IMR-90 (cell line): ENCODE results near the gene FRS3. TPM values are rescaled to one million over a fixed set of nuclear protein-coding genes. Genes with fewer than 3 reads are reported as not detected.

Source experiments
- ATAC-seq: fragments of 200-7000 bp; cut with Tn5 transposase; 2 replicates; pipeline ENCODE4 v1.9.1; 2020; ENCODE audit warnings: low read depth, mild to moderate bottlenecking, moderate library complexity
- BruUV-seq: library from RNA; stranded (reverse); fragments of 400-500 nt; replicated peaks from 2 replicates; lab custom pipeline; 2021; lab: Mats Ljungman, UMichigan
- CTCF ChIA-PET: fragments of 300-600 bp; formaldehyde crosslinking; extraction: SDS; loops from one replicate; lab custom pipeline; 2021; ENCODE audit warnings: antibody characterized with exemption; lab: Yijun Ruan, JAX
- POLR2A ChIA-PET: fragments of 300-600 bp; sonication (Branson Sonifier 250); formaldehyde crosslinking; loops from one replicate; lab custom pipeline; 2022; ENCODE audit warnings: antibody characterized with exemption; ENCODE audit not compliant: unreplicated experiment; lab: Charles Lee
- DNase-seq: peaks from one replicate; pipeline ENCODE4 v3.0.0; 2013
- H2AFZ ChIP-seq: replicated peaks from 2 replicates; pipeline ENCODE3; 2013; ENCODE audit warnings: low read length, mild to moderate bottlenecking; ENCODE audit not compliant: poor library complexity
- H2AK5ac ChIP-seq: 2 replicates; pipeline ENCODE4 v1.6.1; 2013; ENCODE audit warnings: low read depth, low read length, inconsistent platforms
- H2AK9ac ChIP-seq: replicated peaks from 2 replicates; pipeline ENCODE3; 2013; ENCODE audit warnings: mild to moderate bottlenecking, low read depth, low read length, moderate library complexity; ENCODE audit not compliant: poor library complexity
- H2BK120ac ChIP-seq: 2 replicates; pipeline ENCODE4 v1.6.1; 2013; ENCODE audit warnings: low read depth, low read length, inconsistent platforms
- H2BK15ac ChIP-seq: 3 replicates; pipeline ENCODE4 v1.6.1; 2013; ENCODE audit warnings: low read depth, low read length, inconsistent platforms
- H2BK20ac ChIP-seq: 2 replicates; pipeline ENCODE4 v1.6.1; 2013; ENCODE audit warnings: low read depth, mild to moderate bottlenecking, inconsistent platforms, low read length, moderate library complexity
- H2BK5ac ChIP-seq: 2 replicates; pipeline ENCODE4 v1.6.1; 2013; ENCODE audit warnings: mild to moderate bottlenecking, low read depth, low read length, inconsistent platforms; ENCODE audit not compliant: poor library complexity, severe bottlenecking
- H3K14ac ChIP-seq: replicated peaks from 2 replicates; pipeline ENCODE4 v1.6.1; 2013; ENCODE audit warnings: low read depth, low read length, inconsistent platforms
- H3K18ac ChIP-seq: 2 replicates; pipeline ENCODE4 v1.6.1; 2013; ENCODE audit warnings: low read depth, low read length, control low read depth
- H3K23ac ChIP-seq: 2 replicates; pipeline ENCODE4 v1.6.1; 2013; ENCODE audit warnings: low read depth, low read length, inconsistent platforms
- H3K27ac ChIP-seq: 2 replicates; pipeline ENCODE4 v1.5.1; 2013; ENCODE audit warnings: mild to moderate bottlenecking, control low read depth, low read length; ENCODE audit not compliant: insufficient read depth
- H3K27me3 ChIP-seq: 2 replicates; pipeline ENCODE4 v1.6.1; 2013; ENCODE audit warnings: low read length; ENCODE audit not compliant: control insufficient read depth, insufficient read depth
- H3K36me3 ChIP-seq: 2 replicates; pipeline ENCODE4 v1.6.1; 2013; ENCODE audit warnings: low read length, mixed read lengths; ENCODE audit not compliant: control insufficient read depth, insufficient read depth
- H3K4ac ChIP-seq: 2 replicates; pipeline ENCODE4 v1.6.1; 2013; ENCODE audit warnings: low read depth, low read length, inconsistent platforms
- H3K4me1 ChIP-seq: 2 replicates; pipeline ENCODE4 v1.6.1; 2013; ENCODE audit warnings: low read length, mixed read lengths; ENCODE audit not compliant: control insufficient read depth, insufficient read depth
- H3K4me2 ChIP-seq: 2 replicates; pipeline ENCODE4 v1.6.1; 2013; ENCODE audit warnings: low read depth, mild to moderate bottlenecking, control low read depth, low read length, moderate library complexity
- H3K4me3 ChIP-seq: 2 replicates; pipeline ENCODE4 v1.5.1; 2013; ENCODE audit warnings: low read depth, mild to moderate bottlenecking, control low read depth, low read length, moderate library complexity; ENCODE audit not compliant: insufficient read depth
- H3K56ac ChIP-seq: 2 replicates; pipeline ENCODE4 v1.6.1; 2013; ENCODE audit warnings: low read length, inconsistent platforms; ENCODE audit not compliant: insufficient read depth; ENCODE audit errors: extremely low read depth
- H3K79me1 ChIP-seq, 2 experiments: 2 replicates each; pipeline ENCODE4 v1.6.1; 2013; ENCODE audit warnings: low read length in 2 of 2, inconsistent platforms in 1 of 2, low read depth in 1 of 2
- H3K9ac ChIP-seq: 2 replicates; pipeline ENCODE4 v1.6.1; 2013; ENCODE audit warnings: low read depth, low read length, control low read depth
- H3K9me1 ChIP-seq: 2 replicates; pipeline ENCODE4 v1.6.1; 2013; ENCODE audit warnings: low read length, inconsistent platforms; ENCODE audit not compliant: insufficient read depth
- H3K9me3 ChIP-seq: 2 replicates; pipeline ENCODE4 v1.6.1; 2013; ENCODE audit warnings: low read length; ENCODE audit not compliant: control insufficient read depth, insufficient read depth
- H4K20me1 ChIP-seq: 2 replicates; pipeline ENCODE4 v1.6.1; 2013; ENCODE audit warnings: low read length, inconsistent platforms; ENCODE audit not compliant: insufficient read depth
- H4K5ac ChIP-seq: 2 replicates; pipeline ENCODE4 v1.6.1; 2013; ENCODE audit warnings: mild to moderate bottlenecking, low read depth, low read length, control low read depth
- H4K8ac ChIP-seq, 2 experiments: 2 replicates each; pipeline ENCODE4 v1.6.1; 2013; ENCODE audit warnings: low read depth in 2 of 2, low read length in 2 of 2, control low read depth in 1 of 2, inconsistent platforms in 1 of 2
- H4K91ac ChIP-seq: 2 replicates; pipeline ENCODE4 v1.6.1; 2013; ENCODE audit warnings: low read depth, low read length, inconsistent platforms; ENCODE audit not compliant: insufficient read depth
- MAFK ChIP-seq: IDR thresholded peaks from 2 replicates; pipeline ENCODE4 v1.6.1; 2012; ENCODE audit warnings: low read depth, low read length, improper control_type of control experiment
- MAZ ChIP-seq: IDR thresholded peaks from 2 replicates; pipeline ENCODE4 v1.6.1; 2012; ENCODE audit warnings: low read depth, mild to moderate bottlenecking, low read length, improper control_type of control experiment, moderate library complexity, borderline replicate concordance
- MXI1 ChIP-seq: IDR thresholded peaks from 2 replicates; pipeline ENCODE4 v1.6.1; 2012; ENCODE audit warnings: low read depth, mild to moderate bottlenecking, low read length, moderate library complexity, borderline replicate concordance
- POLR2A ChIP-seq: IDR thresholded peaks from 2 replicates; pipeline ENCODE4 v1.6.1; 2012; ENCODE audit warnings: mild to moderate bottlenecking, low read depth, low read length
- RFX5 ChIP-seq: IDR thresholded peaks from 2 replicates; pipeline ENCODE4 v1.8.0; 2012; ENCODE audit warnings: low read depth, mild to moderate bottlenecking, low read length, moderate library complexity
- USF2 ChIP-seq: fragments of 150-350 bp; IDR thresholded peaks from 2 replicates; pipeline ENCODE4 v1.6.1; 2017; ENCODE audit warnings: mild to moderate bottlenecking, antibody characterized with exemption, low read length, low read depth
- WGBS, 2 experiments: methylation state at CpG; one replicate each; pipeline versions ENCODE4 v1.1.5 to v1.1.7; 2013; ENCODE audit warnings: missing lambda C conversion rate in 2 of 2; ENCODE audit not compliant: insufficient read length in 1 of 2; ENCODE audit errors: extremely low coverage in 2 of 2; 5-methylcytosine and 5-hydroxymethylcytosine counted together
- dilution Hi-C: fragments of 300-500 bp; cut with HindIII; formaldehyde crosslinking; loops from one replicate; pipeline ENCODE4 v1.14.3; 2018; ENCODE audit warnings: low sequenced_read_pairs; ENCODE audit not compliant: unreplicated experiment
- in situ Hi-C: fragments of 300-500 bp; cut with MboI; formaldehyde crosslinking; loops from 3 replicates; pipeline ENCODE4 v1.14.3; 2019; ENCODE audit warnings: low sequenced_read_pairs, inconsistent platforms, mixed read lengths
- intact Hi-C: fragments of 100-400 bp; cut with micrococcal nuclease; formaldehyde crosslinking; loops from 2 replicates; pipeline ENCODE4 v1.10.0; 2022
- polyA plus RNA-seq, 3 experiments: library from polyadenylated mRNA; depleted of rRNA; stranded (reverse); fragments of >200 nt; gene quantifications; 2 replicates each; pipeline ENCODE4 v1.2.3, GENCODE V29; 2012; ENCODE audit warnings: low replicate concordance in 1 of 3
- total RNA-seq: library from RNA; depleted of rRNA; stranded (reverse); fragments of >200 nt; gene quantifications from 2 replicates; pipeline ENCODE4 v1.2.3, GENCODE V29; 2012

FRS3 gene
- total and polyA plus RNA-seq, 2 of the 4 experiments (the other 2 are of a cell fraction): 0.54 to 3.8 TPM

- Histone ChIP-seq H4K91ac (no peak overlapping the region), H3K4me3 (no peak overlapping the region), H3K56ac (no peak overlapping the region), H2AK9ac (peak overlapping the region; percentile 23), H3K4me2 (no peak overlapping the region), H3K79me1 (peaks cover 6 to 23% of the 10 kb centered on the region in 2 experiments; a peak in 2 of 4 replicates), H3K9me3 (no peaks in the 10 kb centered on the region), H2BK5ac (no peak overlapping the region), H3K9ac (no peak overlapping the region), H2AK5ac (peak overlapping the region; percentile 44), H4K20me1 (no peaks in the 10 kb centered on the region), H3K9me1 (peaks cover 7% of the 10 kb centered on the region; the same call in 1 of the 2 replicates), H4K8ac (no peak overlapping the region; a peak in 1 of 4 replicates), H3K14ac (0 out of 2 replicates have a peak overlapping the region, but pooled peaks have one; percentile 23), H2BK15ac (no peak overlapping the region), H3K36me3 (no peaks in the 10 kb centered on the region), H2BK20ac (no peak overlapping the region), H4K5ac (no peak overlapping the region), H3K23ac (no peak overlapping the region; the same call in 1 of the 2 replicates), H3K27ac (no peak overlapping the region), H2AFZ (peak overlapping the region; percentile 8), H3K4me1 (peaks cover 18% of the 10 kb centered on the region), H2BK120ac (no peak overlapping the region), H3K4ac (peak overlapping the region; percentile 24), H3K27me3 (no peaks in the 10 kb centered on the region), H3K18ac (no peak overlapping the region)
- TF ChIP-seq USF2 (no peak), POLR2A (no peak), MAZ (no peak), RFX5 (no peak), MXI1 (no peak), MAFK (no peak)
- dilution Hi-C loops: no loop called here
- intact Hi-C loops: no loop called here
- ChIA-PET CTCF (no interaction called here), POLR2A (interaction anchor here (0.5 kb wide), 1 partner anchor 295 kb away, joined by 3 read pairs; no protein-coding TSS in a partner anchor)
- in situ Hi-C loops: no loop called here
- BruUV-seq: no TSS peak
- 60% methylated on average over 1 of the region's 9 CpGs; no CpG with 5 or more reads in 1 of the 2 experiments for whole genome bisulfite sequencing, 2 experiments
- no peak for DNase-seq
- ATAC-seq: no peak
Observed at GRCh38 chr6:41730531-41731436, 48.9 kb downstream of the FRS3 start.
